ENCODE data around the gene PHACTR1.

PHACTR1 gene

GRCh38 chr6:13237318-13237717, 520.8 kb downstream of the PHACTR1 start:
- Histone ChIP-seq H3K9me3 (ENCODE audit: control insufficient read depth, low read length) (no peaks in the 10 kb centered on the region), H3K79me1 (replicated peaks; ENCODE audit: low read length, poor library complexity, severe bottlenecking) (no peaks in the 10 kb centered on the region), H4K91ac (ENCODE audit: low read length) (no peak overlapping the region), H2AFZ (ENCODE audit: low read depth, low read length) (no peak overlapping the region), H3K4me3 (ENCODE audit: insufficient read depth in 1 of 2, low read depth in 1 of 2, low read length in 2 of 2) (no peak overlapping the region), H3K4ac (ENCODE audit: low read depth in 1 of 2, low read length in 2 of 2) (no peak overlapping the region), H3K4me2 (ENCODE audit: low read length, poor library complexity, severe bottlenecking) (no peak overlapping the region), H3K14ac (ENCODE audit: low read length in 2 of 2) (no peak overlapping the region), H2BK5ac (ENCODE audit: low read depth, low read length, poor library complexity, severe bottlenecking) (no peak overlapping the region), H4K8ac (ENCODE audit: low read length) (no peak overlapping the region), H3K36me3 (ENCODE audit: control insufficient read depth in 1 of 2, insufficient read depth in 2 of 2, low read depth in 1 of 2, low read length in 2 of 2) (no peaks in the 10 kb centered on the region), H3K9ac (ENCODE audit: low read length) (no peak overlapping the region), H3K4me1 (ENCODE audit: control insufficient read depth, insufficient read depth, low read depth, low read length) (no peaks in the 10 kb centered on the region), H3K23ac (ENCODE audit: low read length in 2 of 2) (no peak overlapping the region), H3K27ac (ENCODE audit: low read length, poor library complexity, severe bottlenecking) (no peak overlapping the region), H3K27me3 (ENCODE audit: control insufficient read depth in 1 of 2, insufficient read depth in 1 of 2, low read length in 2 of 2) (no peaks in the 10 kb centered on the region), H2BK12ac (ENCODE audit: low read length in 2 of 2) (no peak overlapping the region), H2BK120ac (ENCODE audit: low read depth, low read length) (no peak overlapping the region), H2BK15ac (ENCODE audit: low read depth, poor library complexity, severe bottlenecking) (no peak overlapping the region), H2AK5ac (ENCODE audit: low read length, severe bottlenecking) (no peak overlapping the region), H3K18ac (ENCODE audit: low read depth in 1 of 2, low read length in 2 of 2) (no peak overlapping the region)
- WGBS, result 91% methylated on average over 2 of the region's 3 CpGs
- DNase-seq, result no peak

- no peak overlapping the region for H2AFZ ChIP-seq (ENCODE audit: low read depth, low read length)
These were observed 521.5 kb downstream of the PHACTR1 start for GRCh38 chr6:13238017-13238416.

GRCh38 chr6:13238640-13239216, 522.2 kb downstream of the PHACTR1 start:
- Histone ChIP-seq H2BK15ac (ENCODE audit: low read depth, poor library complexity, severe bottlenecking) (no peak overlapping the region), H4K8ac (ENCODE audit: low read length) (no peak overlapping the region), H3K9me3 (ENCODE audit: control insufficient read depth, low read length) (no peaks in the 10 kb centered on the region), H3K4me2 (ENCODE audit: low read length, poor library complexity, severe bottlenecking) (no peak overlapping the region), H2BK120ac (ENCODE audit: low read depth, low read length) (no peak overlapping the region), H3K14ac (ENCODE audit: low read length in 2 of 2) (peak overlapping the region in 1 of 2 experiments; percentile 36), H2AFZ (ENCODE audit: low read depth, low read length) (no peak overlapping the region), H3K27me3 (ENCODE audit: control insufficient read depth in 1 of 2, insufficient read depth in 1 of 2, low read length in 2 of 2) (no peaks in the 10 kb centered on the region), H3K18ac (ENCODE audit: low read depth in 1 of 2, low read length in 2 of 2) (no peak overlapping the region), H3K79me1 (replicated peaks; ENCODE audit: low read length, poor library complexity, severe bottlenecking) (no peaks in the 10 kb centered on the region), H2BK12ac (ENCODE audit: low read length in 2 of 2) (no peak overlapping the region), H3K36me3 (ENCODE audit: control insufficient read depth in 1 of 2, insufficient read depth in 2 of 2, low read depth in 1 of 2, low read length in 2 of 2) (no peaks in the 10 kb centered on the region), H2BK5ac (ENCODE audit: low read depth, low read length, poor library complexity, severe bottlenecking) (no peak overlapping the region), H3K4me1 (ENCODE audit: control insufficient read depth, insufficient read depth, low read depth, low read length) (no peaks in the 10 kb centered on the region), H3K4ac (ENCODE audit: low read depth in 1 of 2, low read length in 2 of 2) (no peak overlapping the region), H2AK5ac (ENCODE audit: low read length, severe bottlenecking) (no peak overlapping the region), H4K91ac (ENCODE audit: low read length) (no peak overlapping the region), H3K4me3 (ENCODE audit: insufficient read depth in 1 of 2, low read depth in 1 of 2, low read length in 2 of 2) (no peak overlapping the region), H3K23ac (ENCODE audit: low read length in 2 of 2) (no peak overlapping the region), H3K27ac (ENCODE audit: low read length, poor library complexity, severe bottlenecking) (no peak overlapping the region), H3K9ac (ENCODE audit: low read length) (no peak overlapping the region)
- WGBS, result over 99% methylated on average over 6 of the region's 7 CpGs
- no peak for DNase-seq

More at GRCh38 chr6:13238017-13238416, 521.5 kb downstream of the PHACTR1 start:
- Histone ChIP-seq H3K4me2 (ENCODE audit: low read length, poor library complexity, severe bottlenecking) (no peak overlapping the region), H3K4me3 (ENCODE audit: insufficient read depth in 1 of 2, low read depth in 1 of 2, low read length in 2 of 2) (no peak overlapping the region), H3K9ac (ENCODE audit: low read length) (no peak overlapping the region), H3K4me1 (ENCODE audit: control insufficient read depth, insufficient read depth, low read depth, low read length) (no peaks in the 10 kb centered on the region), H3K18ac (ENCODE audit: low read depth in 1 of 2, low read length in 2 of 2) (no peak overlapping the region), H3K14ac (ENCODE audit: low read length in 2 of 2) (no peak overlapping the region), H3K79me1 (replicated peaks; ENCODE audit: low read length, poor library complexity, severe bottlenecking) (no peaks in the 10 kb centered on the region), H3K27ac (ENCODE audit: low read length, poor library complexity, severe bottlenecking) (no peak overlapping the region), H4K91ac (ENCODE audit: low read length) (no peak overlapping the region), H4K8ac (ENCODE audit: low read length) (no peak overlapping the region), H3K4ac (ENCODE audit: low read depth in 1 of 2, low read length in 2 of 2) (no peak overlapping the region), H2BK5ac (ENCODE audit: low read depth, low read length, poor library complexity, severe bottlenecking) (no peak overlapping the region), H2BK12ac (ENCODE audit: low read length in 2 of 2) (no peak overlapping the region), H3K36me3 (ENCODE audit: control insufficient read depth in 1 of 2, insufficient read depth in 2 of 2, low read depth in 1 of 2, low read length in 2 of 2) (no peaks in the 10 kb centered on the region), H2BK120ac (ENCODE audit: low read depth, low read length) (no peak overlapping the region), H3K27me3 (ENCODE audit: control insufficient read depth in 1 of 2, insufficient read depth in 1 of 2, low read length in 2 of 2) (no peaks in the 10 kb centered on the region), H2AK5ac (ENCODE audit: low read length, severe bottlenecking) (no peak overlapping the region), H2BK15ac (ENCODE audit: low read depth, poor library complexity, severe bottlenecking) (no peak overlapping the region), H3K9me3 (ENCODE audit: control insufficient read depth, low read length) (no peaks in the 10 kb centered on the region), H3K23ac (ENCODE audit: low read length in 2 of 2) (no peak overlapping the region)
- DNase-seq, result no peak
- 90% methylated on average over 3 of the region's 6 CpGs for WGBS

GRCh38 chr6:13239530-13240455, 523.2 kb downstream of the PHACTR1 start:
- H3K27ac ChIP-seq (ENCODE audit: low read length, poor library complexity, severe bottlenecking), result no peak overlapping the region
- H3K79me1 ChIP-seq (replicated peaks; ENCODE audit: low read length, poor library complexity, severe bottlenecking), result no peaks in the 10 kb centered on the region
- no peaks in the 10 kb centered on the region for H3K27me3 ChIP-seq (ENCODE audit: control insufficient read depth in 1 of 2, insufficient read depth in 1 of 2, low read length in 2 of 2)
- no peak overlapping the region for H3K4ac ChIP-seq (ENCODE audit: low read depth in 1 of 2, low read length in 2 of 2)
- DNase-seq, result no peak
- no peak overlapping the region for H3K18ac ChIP-seq (ENCODE audit: low read depth in 1 of 2, low read length in 2 of 2)
- no peak overlapping the region for H3K9ac ChIP-seq (ENCODE audit: low read length)
- H2AK5ac ChIP-seq (ENCODE audit: low read length, severe bottlenecking), result no peak overlapping the region
- H4K8ac ChIP-seq (ENCODE audit: low read length), result no peak overlapping the region
- no peak overlapping the region for H3K14ac ChIP-seq (ENCODE audit: low read length in 2 of 2)
- H4K91ac ChIP-seq (ENCODE audit: low read length), result no peak overlapping the region
- no peaks in the 10 kb centered on the region for H3K36me3 ChIP-seq (ENCODE audit: control insufficient read depth in 1 of 2, insufficient read depth in 2 of 2, low read depth in 1 of 2, low read length in 2 of 2)
- H2BK12ac ChIP-seq (ENCODE audit: low read length in 2 of 2), result no peak overlapping the region
- H3K4me1 ChIP-seq (ENCODE audit: control insufficient read depth, insufficient read depth, low read depth, low read length), result no peaks in the 10 kb centered on the region
- H2BK120ac ChIP-seq (ENCODE audit: low read depth, low read length), result no peak overlapping the region
- 81% methylated on average over 7 of the region's 9 CpGs for WGBS
- H2AFZ ChIP-seq (ENCODE audit: low read depth, low read length), result no peak overlapping the region
- H3K4me2 ChIP-seq (ENCODE audit: low read length, poor library complexity, severe bottlenecking), result no peak overlapping the region
- H2BK15ac ChIP-seq (ENCODE audit: low read depth, poor library complexity, severe bottlenecking), result no peak overlapping the region
- no peak overlapping the region for H2BK5ac ChIP-seq (ENCODE audit: low read depth, low read length, poor library complexity, severe bottlenecking)
- no peak overlapping the region for H3K4me3 ChIP-seq (ENCODE audit: insufficient read depth in 1 of 2, low read depth in 1 of 2, low read length in 2 of 2)
- no peaks in the 10 kb centered on the region for H3K9me3 ChIP-seq (ENCODE audit: control insufficient read depth, low read length)
- no peak overlapping the region for H3K23ac ChIP-seq (ENCODE audit: low read length in 2 of 2)

Data from mesenchymal stem cell (in vitro differentiated cells and primary cell).